Mucosa of rectum (tissue), 2 donors: ENCODE data around the gene DGKI.

Experiments used
- H3K27ac ChIP-seq, 2 donors: one replicate each; pipeline ENCODE4 v1.7.0; 2013; ENCODE audit warnings: inconsistent platforms in 2 of 2, low read depth in 2 of 2, low read length in 2 of 2
- H3K27me3 ChIP-seq, 2 donors: one replicate each; pipeline ENCODE4 v1.7.0; 2013; ENCODE audit warnings: low read length in 2 of 2; ENCODE audit not compliant: control insufficient read depth in 2 of 2, insufficient read depth in 2 of 2
- H3K36me3 ChIP-seq, 2 donors: one replicate each; pipeline ENCODE4 v1.7.0; 2013; ENCODE audit warnings: low read length in 2 of 2; ENCODE audit not compliant: control insufficient read depth in 2 of 2, insufficient read depth in 2 of 2
- H3K4me1 ChIP-seq, 2 donors: one replicate each; pipeline ENCODE4 v1.7.0; 2013; ENCODE audit warnings: low read length in 2 of 2, mild to moderate bottlenecking in 1 of 2; ENCODE audit not compliant: control insufficient read depth in 2 of 2, insufficient read depth in 2 of 2
- H3K4me3 ChIP-seq, 2 donors: one replicate each; pipeline ENCODE4 v1.7.0; 2013; ENCODE audit warnings: low read length in 2 of 2
- H3K9ac ChIP-seq, 2 donors: one replicate each; pipeline ENCODE4 v1.7.0; 2013; ENCODE audit warnings: low read length in 2 of 2, low read depth in 1 of 2, mild to moderate bottlenecking in 1 of 2
- H3K9me3 ChIP-seq, 2 donors: one replicate each; pipeline ENCODE4 v1.7.0; 2013; ENCODE audit warnings: low read length in 2 of 2; ENCODE audit not compliant: control insufficient read depth in 2 of 2
- donor health status: healthy.
- donor health status: Normal muscosa, but diverticular disease.

Gene DGKI

DNA sequence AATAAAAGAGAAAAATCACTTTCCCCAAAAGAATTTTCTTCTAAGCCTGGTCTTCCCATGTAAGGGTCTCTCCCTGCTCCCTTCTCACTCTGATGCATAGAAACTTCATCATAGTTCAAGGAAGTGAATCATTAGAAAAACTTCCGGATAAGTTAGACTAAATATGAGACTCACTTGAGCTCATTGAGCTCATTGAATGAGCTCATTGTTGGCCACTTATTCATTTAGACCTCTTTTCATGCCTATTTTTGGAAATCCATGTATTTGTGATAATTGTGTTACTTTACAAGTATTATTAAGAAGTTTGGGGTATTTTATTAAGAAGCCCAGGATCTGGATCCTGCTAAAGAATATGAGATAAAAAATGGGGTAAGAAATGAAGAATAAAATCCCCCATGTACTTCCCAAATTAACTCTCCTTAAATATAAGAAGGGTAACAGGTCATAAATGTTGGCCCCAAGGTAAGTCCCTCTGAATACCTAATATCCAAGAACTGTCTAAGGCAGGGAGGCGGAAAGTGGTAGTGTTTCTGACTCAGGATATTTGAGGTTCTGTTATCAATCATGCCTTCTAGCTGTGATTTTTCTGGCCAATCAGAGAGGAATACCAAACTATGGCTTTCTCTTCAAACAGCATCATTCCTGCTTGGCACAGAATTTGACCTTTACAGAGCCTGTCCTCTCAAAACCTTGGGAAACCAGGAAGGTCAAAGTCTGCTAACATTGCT is 266.7 kb downstream of the DGKI start:
- H3K4me1 ChIP-seq: no peaks in the 10 kb centered on the region
- H3K4me3 ChIP-seq: no peak overlapping the region
- no peaks in the 10 kb centered on the region for H3K27me3 ChIP-seq
- H3K36me3 ChIP-seq: no peaks in the 10 kb centered on the region
- no peaks in the 10 kb centered on the region for H3K9me3 ChIP-seq
- no peak overlapping the region for H3K27ac ChIP-seq
- no peak overlapping the region for H3K9ac ChIP-seq

DNA sequence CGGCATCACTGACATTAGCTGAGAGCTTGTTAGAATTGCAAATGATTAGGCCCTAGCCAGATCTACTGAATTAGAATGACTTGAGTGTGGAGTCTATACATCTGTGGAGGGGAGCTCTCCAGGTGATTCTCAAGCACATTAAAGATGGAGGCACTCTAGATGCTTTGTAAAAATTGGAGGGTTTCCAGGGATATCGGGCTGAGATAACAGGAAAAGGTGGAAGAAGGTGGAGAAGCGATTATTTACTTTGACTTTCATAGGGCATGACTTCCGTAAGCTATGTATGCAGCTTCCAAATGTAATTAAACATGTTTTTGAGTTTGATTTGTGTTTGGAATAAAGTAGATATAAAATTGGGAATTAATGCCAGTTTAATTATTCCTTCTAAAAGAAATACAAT is 268.2 kb downstream of the DGKI start:
- Histone ChIP-seq H3K36me3 (no peaks in the 10 kb centered on the region), H3K27ac (no peak overlapping the region), H3K9ac (no peak overlapping the region), H3K4me3 (no peak overlapping the region), H3K9me3 (no peaks in the 10 kb centered on the region), H3K4me1 (no peaks in the 10 kb centered on the region), H3K27me3 (no peaks in the 10 kb centered on the region)

DNA sequence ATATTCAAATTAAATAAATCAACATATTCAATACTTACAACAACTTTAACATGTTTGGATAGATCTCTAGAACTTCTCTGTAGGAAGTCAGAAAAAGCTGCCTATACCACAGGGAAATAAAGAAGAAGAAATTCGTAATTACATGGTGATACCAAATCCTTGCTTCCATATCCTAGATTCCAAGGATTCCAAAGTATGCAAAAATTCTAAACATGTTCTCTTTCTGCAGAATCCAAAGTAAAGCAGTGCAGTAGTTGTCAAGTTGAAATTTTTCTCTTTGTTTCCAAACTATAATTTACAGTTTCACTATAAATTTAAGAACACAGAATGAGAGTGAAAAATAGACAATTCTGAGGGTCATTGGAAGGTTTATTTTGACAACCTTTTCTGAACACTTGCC is 269.6 kb downstream of the DGKI start:
- Histone ChIP-seq H3K4me1 (no peaks in the 10 kb centered on the region), H3K27ac (no peak overlapping the region), H3K27me3 (no peaks in the 10 kb centered on the region), H3K4me3 (no peak overlapping the region), H3K36me3 (no peaks in the 10 kb centered on the region), H3K9me3 (no peaks in the 10 kb centered on the region), H3K9ac (no peak overlapping the region)

DNA sequence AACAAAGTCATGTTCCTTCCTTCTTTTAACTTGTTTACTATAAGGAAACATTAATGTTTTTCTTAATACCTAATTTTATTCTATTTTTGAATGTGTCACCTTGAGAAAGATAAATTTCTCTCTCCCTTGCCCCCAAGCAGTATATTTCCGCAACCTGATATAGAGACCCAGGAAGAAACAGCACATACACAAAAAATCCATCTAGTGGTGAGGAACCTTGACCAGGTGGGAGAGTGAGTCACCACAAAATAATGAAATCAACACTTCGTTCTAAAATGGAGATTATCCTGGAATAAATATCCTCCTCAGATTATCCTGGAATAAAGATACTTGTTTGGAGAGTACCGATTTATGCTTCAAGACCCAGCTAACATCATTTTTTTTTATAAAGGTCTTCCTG is 270.3 kb downstream of the DGKI start:
- Histone ChIP-seq H3K9me3 (no peaks in the 10 kb centered on the region), H3K27ac (no peak overlapping the region), H3K27me3 (no peaks in the 10 kb centered on the region), H3K4me3 (no peak overlapping the region), H3K36me3 (no peaks in the 10 kb centered on the region), H3K4me1 (no peaks in the 10 kb centered on the region), H3K9ac (no peak overlapping the region)

DNA sequence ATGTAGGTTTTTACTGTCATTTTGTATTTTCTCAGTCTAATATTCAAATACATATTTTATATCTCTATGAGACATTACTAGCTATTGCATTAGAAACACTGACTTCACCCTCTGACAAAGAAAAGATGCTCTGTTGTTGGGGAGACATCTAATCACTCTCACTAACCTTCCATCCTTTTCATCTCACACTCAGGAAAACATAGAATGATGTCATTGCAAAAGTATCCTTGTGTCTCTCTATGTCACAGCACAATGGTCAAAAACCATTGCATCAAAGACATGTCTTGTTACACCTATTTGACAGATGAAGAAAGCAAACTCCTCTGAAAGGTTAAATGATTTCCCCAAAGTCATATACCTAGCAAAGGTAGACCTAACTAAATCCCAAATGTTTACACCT is 272.0 kb downstream of the DGKI start:
- H3K4me3 ChIP-seq: no peak overlapping the region
- H3K36me3 ChIP-seq: no peaks in the 10 kb centered on the region
- no peaks in the 10 kb centered on the region for H3K4me1 ChIP-seq
- no peaks in the 10 kb centered on the region for H3K9me3 ChIP-seq
- H3K9ac ChIP-seq: no peak overlapping the region
- H3K27ac ChIP-seq: no peak overlapping the region
- H3K27me3 ChIP-seq: no peaks in the 10 kb centered on the region

DNA sequence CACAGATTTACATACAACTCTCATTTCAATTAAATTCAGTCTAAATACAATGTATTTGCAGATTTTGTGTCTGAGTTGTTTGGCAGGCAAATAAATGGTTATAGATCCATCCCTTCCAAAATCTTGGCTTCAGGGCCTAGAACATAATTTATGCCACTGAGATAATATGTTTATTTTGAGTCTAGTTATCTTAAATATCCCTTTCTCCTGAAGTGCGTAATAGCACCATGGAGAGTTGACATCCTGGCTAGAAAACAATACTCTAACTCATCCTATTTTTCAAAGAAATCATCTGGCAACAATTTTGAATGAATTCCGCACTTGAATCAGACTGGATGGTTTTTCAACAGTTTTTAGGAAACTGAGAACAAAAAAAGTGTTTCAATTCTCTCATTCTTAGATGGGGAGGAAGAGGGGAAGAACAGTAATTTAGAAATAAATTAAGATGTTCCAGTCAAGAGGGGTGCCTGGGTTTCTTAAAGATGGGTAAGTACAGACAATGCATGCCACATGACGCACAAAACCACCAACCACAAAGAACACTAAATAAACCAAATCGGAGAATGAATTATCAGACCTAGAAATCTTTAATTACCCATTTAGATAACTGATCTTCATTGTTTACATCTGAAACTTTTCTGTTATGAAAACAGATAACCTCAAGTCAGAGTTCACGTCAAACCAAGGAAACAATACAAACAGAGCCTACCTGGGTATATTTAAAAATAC is 274.6 kb downstream of the DGKI start:
- Histone ChIP-seq H3K36me3 (no peaks in the 10 kb centered on the region), H3K27me3 (no peaks in the 10 kb centered on the region), H3K9me3 (no peaks in the 10 kb centered on the region), H3K9ac (no peak overlapping the region), H3K4me3 (no peak overlapping the region), H3K4me1 (no peaks in the 10 kb centered on the region), H3K27ac (no peak overlapping the region)

DNA sequence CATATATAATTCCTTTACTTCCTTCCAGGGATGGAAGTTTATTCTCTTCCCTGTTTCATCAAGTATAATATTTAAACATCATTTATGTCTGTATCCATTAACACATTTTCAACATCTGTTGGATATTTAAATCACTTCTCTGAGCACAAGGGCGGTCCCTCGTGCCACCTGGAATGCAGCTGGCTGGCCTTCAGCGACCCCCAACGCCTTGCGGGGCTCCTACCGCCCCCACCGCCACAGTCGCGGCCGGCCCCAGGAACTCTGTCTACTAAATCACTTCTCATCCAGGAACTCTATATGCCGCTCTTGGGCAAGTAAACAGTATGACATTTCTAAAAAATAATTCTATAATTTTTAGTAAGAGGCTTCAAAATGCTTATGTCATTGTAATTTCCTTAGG is 282.1 kb downstream of the DGKI start:
- no peak overlapping the region for H3K9ac ChIP-seq
- no peaks in the 10 kb centered on the region for H3K27me3 ChIP-seq
- H3K9me3 ChIP-seq: no peaks in the 10 kb centered on the region
- H3K4me3 ChIP-seq: no peak overlapping the region
- no peaks in the 10 kb centered on the region for H3K36me3 ChIP-seq
- H3K4me1 ChIP-seq: no peaks in the 10 kb centered on the region
- H3K27ac ChIP-seq: no peak overlapping the region

DNA sequence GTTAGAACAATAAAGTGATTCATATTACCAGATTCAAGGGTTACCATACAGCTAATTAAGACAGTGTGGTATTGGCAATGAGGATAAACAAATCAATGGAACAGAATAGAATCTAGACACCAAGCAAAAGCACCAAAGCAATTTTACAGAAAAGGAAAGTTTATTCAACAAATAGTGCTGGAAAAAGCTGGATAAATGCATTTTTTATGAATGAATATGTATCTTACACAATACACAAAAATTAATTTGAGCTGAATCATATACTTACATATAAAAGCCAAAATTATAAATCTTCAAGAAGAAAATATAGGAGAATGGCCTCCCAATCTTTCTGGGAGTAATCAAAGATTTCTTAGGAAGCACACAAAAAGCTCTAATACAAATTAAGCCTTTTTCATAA is 282.8 kb downstream of the DGKI start:
- H3K27ac ChIP-seq: no peak overlapping the region
- no peaks in the 10 kb centered on the region for H3K9me3 ChIP-seq
- H3K36me3 ChIP-seq: no peaks in the 10 kb centered on the region
- no peaks in the 10 kb centered on the region for H3K4me1 ChIP-seq
- H3K9ac ChIP-seq: no peak overlapping the region
- H3K4me3 ChIP-seq: no peak overlapping the region
- no peaks in the 10 kb centered on the region for H3K27me3 ChIP-seq

DNA sequence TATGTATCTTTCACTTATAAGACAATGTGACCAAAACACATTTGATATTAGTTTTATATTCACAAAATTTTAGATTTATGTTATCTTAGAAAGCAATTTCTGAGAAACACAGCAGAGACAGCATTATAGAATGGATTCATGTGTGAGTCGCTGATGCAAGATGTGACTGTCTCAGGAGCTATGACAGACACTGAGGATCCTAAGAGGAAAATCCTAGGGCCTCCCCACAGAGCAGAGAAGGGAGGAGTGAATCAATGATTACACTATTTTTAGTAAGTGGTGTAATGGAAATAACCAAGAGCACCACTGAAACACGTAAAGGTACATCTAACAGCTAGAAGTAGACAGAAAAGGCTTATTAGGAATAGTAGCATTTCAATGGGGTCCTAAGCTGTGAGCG is 299.3 kb downstream of the DGKI start:
- Histone ChIP-seq H3K27me3 (no peaks in the 10 kb centered on the region), H3K36me3 (no peaks in the 10 kb centered on the region), H3K9ac (no peak overlapping the region), H3K27ac (no peak overlapping the region), H3K4me1 (no peaks in the 10 kb centered on the region), H3K4me3 (no peak overlapping the region), H3K9me3 (no peaks in the 10 kb centered on the region)

DNA sequence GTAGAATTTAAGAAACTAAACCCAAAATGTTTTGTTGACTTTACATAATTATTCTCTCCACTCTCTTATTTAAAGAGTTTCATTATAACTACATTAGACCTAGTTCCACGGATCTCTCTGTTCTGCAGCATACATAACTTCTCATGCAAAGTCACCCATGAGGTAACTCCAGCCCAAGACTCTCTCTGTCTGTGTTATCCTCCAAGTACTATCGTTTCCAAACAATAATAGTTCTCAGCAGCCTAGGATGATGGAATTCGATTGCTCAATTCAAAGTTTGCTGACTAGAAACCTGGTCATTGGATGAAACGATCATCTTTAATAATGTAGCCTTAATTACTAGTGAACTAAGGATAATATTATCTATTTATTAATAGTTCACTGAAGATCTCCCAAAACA is 300.1 kb downstream of the DGKI start:
- no peak overlapping the region for H3K27ac ChIP-seq
- no peaks in the 10 kb centered on the region for H3K36me3 ChIP-seq
- no peaks in the 10 kb centered on the region for H3K27me3 ChIP-seq
- H3K9me3 ChIP-seq: no peaks in the 10 kb centered on the region
- H3K4me1 ChIP-seq: no peaks in the 10 kb centered on the region
- H3K4me3 ChIP-seq: no peak overlapping the region
- H3K9ac ChIP-seq: no peak overlapping the region
